ENCODE results near the gene MET.

DNA sequence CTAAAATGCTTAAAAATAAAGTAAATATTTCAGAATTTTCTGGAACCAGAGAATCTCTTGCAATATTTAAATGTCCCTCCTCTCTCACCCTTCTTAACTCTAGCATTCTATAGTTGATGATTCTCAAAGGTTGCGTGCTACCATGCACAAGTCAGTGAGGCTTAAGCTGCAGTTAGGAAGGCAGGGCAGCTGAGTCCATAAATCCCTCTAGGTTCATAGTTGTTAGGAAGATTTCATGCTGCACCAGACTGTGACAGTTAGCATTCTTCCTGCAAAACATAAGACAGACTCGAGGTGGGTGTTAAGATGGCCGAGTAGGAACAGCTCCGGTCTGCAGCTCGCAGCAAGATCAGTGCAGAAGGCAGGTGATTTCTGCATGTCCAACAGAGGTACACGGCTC lies 70.6 kb downstream of the MET start:
- no peak for TF ChIP-seq EZH2 (IDR thresholded peaks at IDR 0.05)
- TF ChIP-seq, protein P1, sequence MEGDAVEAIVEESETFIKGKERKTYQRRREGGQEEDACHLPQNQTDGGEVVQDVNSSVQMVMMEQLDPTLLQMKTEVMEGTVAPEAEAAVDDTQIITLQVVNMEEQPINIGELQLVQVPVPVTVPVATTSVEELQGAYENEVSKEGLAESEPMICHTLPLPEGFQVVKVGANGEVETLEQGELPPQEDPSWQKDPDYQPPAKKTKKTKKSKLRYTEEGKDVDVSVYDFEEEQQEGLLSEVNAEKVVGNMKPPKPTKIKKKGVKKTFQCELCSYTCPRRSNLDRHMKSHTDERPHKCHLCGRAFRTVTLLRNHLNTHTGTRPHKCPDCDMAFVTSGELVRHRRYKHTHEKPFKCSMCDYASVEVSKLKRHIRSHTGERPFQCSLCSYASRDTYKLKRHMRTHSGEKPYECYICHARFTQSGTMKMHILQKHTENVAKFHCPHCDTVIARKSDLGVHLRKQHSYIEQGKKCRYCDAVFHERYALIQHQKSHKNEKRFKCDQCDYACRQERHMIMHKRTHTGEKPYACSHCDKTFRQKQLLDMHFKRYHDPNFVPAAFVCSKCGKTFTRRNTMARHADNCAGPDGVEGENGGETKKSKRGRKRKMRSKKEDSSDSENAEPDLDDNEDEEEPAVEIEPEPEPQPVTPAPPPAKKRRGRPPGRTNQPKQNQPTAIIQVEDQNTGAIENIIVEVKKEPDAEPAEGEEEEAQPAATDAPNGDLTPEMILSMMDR (IDR thresholded peaks at IDR 0.05), result no peak
